ES-I3 (cell line): Measurements from ENCODE around the gene TMEM225B.
"Not testable (repeated sequence)": the region's sequence is repeated elsewhere in the genome, so short reads cannot be mapped to it uniquely, and the experiment has no call there.

Experiments used
- H3K36me3 ChIP-seq: 2 replicates; pipeline ENCODE4 v1.6.1; 2013; ENCODE audit warnings: mild to moderate bottlenecking, low read length, control low read depth, moderate library complexity; ENCODE audit not compliant: insufficient read depth
- H3K4me1 ChIP-seq: 2 replicates; pipeline ENCODE4 v1.6.1; 2013; ENCODE audit warnings: mild to moderate bottlenecking, control low read depth, low read length; ENCODE audit not compliant: insufficient read depth
- H3K9ac ChIP-seq: 2 replicates; pipeline ENCODE4 v1.6.1; 2013; ENCODE audit warnings: low read depth, mild to moderate bottlenecking, low read length, moderate library complexity
- H3K9me3 ChIP-seq: 2 replicates; pipeline ENCODE4 v1.6.1; 2013; ENCODE audit warnings: mild to moderate bottlenecking, low read length, moderate library complexity; ENCODE audit not compliant: control insufficient read depth, insufficient read depth

Gene TMEM225B

GRCh38 chr7:99644431-99644830 lies 46.4 kb downstream of the TMEM225B start:
- Histone ChIP-seq H3K9ac (no peak overlapping the region), H3K36me3 (no peaks in the 10 kb centered on the region), H3K9me3 (no peaks in the 10 kb centered on the region), H3K4me1 (peaks cover 3% of the 10 kb centered on the region; the same call in 1 of the 2 replicates)

GRCh38 chr7:99645590-99645989 lies 47.5 kb downstream of the TMEM225B start:
- H3K36me3 ChIP-seq: no peaks in the 10 kb centered on the region
- no peak overlapping the region for H3K9ac ChIP-seq
- H3K4me1 ChIP-seq: no peaks in the 10 kb centered on the region
- H3K9me3 ChIP-seq: no peaks in the 10 kb centered on the region

GRCh38 chr7:99648843-99649242 lies 50.8 kb downstream of the TMEM225B start:
- no peaks in the 10 kb centered on the region for H3K4me1 ChIP-seq
- H3K9ac ChIP-seq: no peak overlapping the region
- no peaks in the 10 kb centered on the region for H3K36me3 ChIP-seq
- H3K9me3 ChIP-seq: no peaks in the 10 kb centered on the region

GRCh38 chr7:99651290-99651689 lies 53.2 kb downstream of the TMEM225B start:
- Histone ChIP-seq H3K4me1 (no peaks in the 10 kb centered on the region), H3K36me3 (no peaks in the 10 kb centered on the region)

DNA sequence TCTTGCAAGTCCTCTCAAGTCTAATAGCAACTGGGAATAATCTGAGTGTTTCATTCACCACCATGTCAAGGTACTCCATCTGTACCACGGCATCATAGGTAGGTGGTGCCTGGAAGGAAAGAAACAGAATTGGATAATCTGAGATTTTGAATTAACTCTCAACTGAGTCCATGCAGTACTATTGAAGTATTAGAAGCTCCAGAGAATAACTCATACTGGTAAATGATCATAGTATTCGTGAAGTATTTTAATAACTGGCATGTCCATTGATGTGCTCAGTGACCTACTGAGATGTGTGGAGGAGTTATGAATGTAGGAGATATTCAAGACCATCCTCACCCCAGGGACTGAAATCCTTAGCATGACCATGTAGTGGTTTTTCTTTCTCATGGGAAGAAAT lies 54.6 kb downstream of the TMEM225B start:
- H3K9ac ChIP-seq: no peak overlapping the region
- no peaks in the 10 kb centered on the region for H3K4me1 ChIP-seq
- H3K36me3 ChIP-seq: no peaks in the 10 kb centered on the region
- H3K9me3 ChIP-seq: no peaks in the 10 kb centered on the region

More at GRCh38 chr7:99651290-99651689, 53.2 kb downstream of the TMEM225B start:
- H3K9me3 ChIP-seq: no peaks in the 10 kb centered on the region
- no peak overlapping the region for H3K9ac ChIP-seq

GRCh38 chr7:99653269-99653668 lies 55.2 kb downstream of the TMEM225B start:
- H3K4me1 ChIP-seq, H3K36me3 ChIP-seq, H3K9me3 ChIP-seq, H3K9ac ChIP-seq: not testable (repeated sequence)

- H3K9me3 ChIP-seq: no peaks in the 10 kb centered on the region
Observed at GRCh38 chr7:99653754-99654153, 55.7 kb downstream of the TMEM225B start.

GRCh38 chr7:99654626-99655025 lies 56.6 kb downstream of the TMEM225B start:
- H3K36me3 ChIP-seq, H3K9me3 ChIP-seq, H3K9ac ChIP-seq, H3K4me1 ChIP-seq: not testable (repeated sequence)

More at GRCh38 chr7:99653754-99654153, 55.7 kb downstream of the TMEM225B start:
- Histone ChIP-seq H3K36me3 (no peaks in the 10 kb centered on the region), H3K4me1 (no peaks in the 10 kb centered on the region), H3K9ac (no peak overlapping the region)

GRCh38 chr7:99657879-99658278 lies 59.8 kb downstream of the TMEM225B start:
- H3K9me3 ChIP-seq, H3K4me1 ChIP-seq, H3K36me3 ChIP-seq, H3K9ac ChIP-seq: not testable (repeated sequence)
